Psoas muscle (tissue), 8 donors: Measurements from ENCODE around the gene FAM227A. TPM values are rescaled to one million over a fixed set of nuclear protein-coding genes. Genes with fewer than 3 reads are reported as not detected.
A peak's percentile ranks its signal among the peaks of the same experiment; 100 is the strongest.

Experiments
- ATAC-seq, 4 donors: fragments of 200-7000 bp; cut with Tn5 transposase; one replicate each; pipeline ENCODE4 v1.9.1; 2020; ENCODE audit warnings: moderate library complexity in 3 of 4, mild to moderate bottlenecking in 2 of 4
- DNase-seq, 2 donors: peaks; one replicate each; pipeline ENCODE4 v3.0.0-alpha.2; 2020
- H3K27ac ChIP-seq: fragments of 200-600 bp; one replicate; pipeline ENCODE4 v1.8.0; 2022
- H3K27me3 ChIP-seq, 3 donors: fragments of 200-600 bp in 1 of 3; one replicate each; pipeline versions ENCODE4 v1.6.1 to v1.8.0; 2013 to 2022; ENCODE audit warnings: low read length in 2 of 3, mild to moderate bottlenecking in 2 of 3, moderate library complexity in 1 of 3; ENCODE audit not compliant: insufficient read depth in 3 of 3
- H3K36me3 ChIP-seq, 2 donors: fragments of 200-600 bp in 1 of 2; one replicate each; pipeline versions ENCODE4 v1.6.1 to v1.8.0; 2013 to 2022; ENCODE audit warnings: low read depth in 1 of 2, mild to moderate bottlenecking in 1 of 2, moderate library complexity in 1 of 2; ENCODE audit not compliant: insufficient read depth in 1 of 2
- H3K4me1 ChIP-seq: fragments of 200-600 bp; one replicate; pipeline ENCODE4 v1.8.0; 2022
- H3K4me3 ChIP-seq: fragments of 200-600 bp; one replicate; pipeline ENCODE4 v1.8.0; 2022; ENCODE audit warnings: mild to moderate bottlenecking
- H3K9me3 ChIP-seq: fragments of 200-600 bp; one replicate; pipeline ENCODE4 v1.8.0; 2022
- CTCF ChIP-seq: fragments of 200-600 bp; IDR thresholded peaks from one replicate; pipeline ENCODE4 v1.8.0; 2022; ENCODE audit warnings: antibody characterized with exemption
- WGBS, 3 donors: extraction: QIAGEN DNeasy Blood & Tissue Kit; methylation state at CpG; one replicate each; pipeline versions ENCODE4 v1.1.6 to v1.1.7; 2013; 5-methylcytosine and 5-hydroxymethylcytosine counted together
- intact Hi-C, 2 donors: fragments of 100-400 bp; cut with DNase I; formaldehyde crosslinking; loops; one replicate each; pipeline versions ENCODE4 v1.11.0 to v1.14.2; 2022
- polyA plus RNA-seq, 3 donors: library from polyadenylated mRNA; stranded (reverse); fragments of 200-250 nt; gene quantifications; one replicate each; pipeline ENCODE4 v1.2.3, GENCODE V29; 2013
- total RNA-seq, 4 donors: library from RNA; stranded (reverse); fragmentation: NEBNext Ultra II Directional in 2 of 4; extraction: Animal tissue kit (Norgen Biotek cat#: 25700) in 2 of 4; gene quantifications; one replicate each; pipeline versions ENCODE4 v1.2.1 to v1.2.4, GENCODE V29; 2021 to 2023
- donor health status: healthy with polysubstance abuse.
- donor health status: DM: no; HTN: no; CAD: no; lungs with moderate emphysema.
- donor health status: Bipolar disorder and iron deficiency.
- donor health status: healthy.
- donor health status: DM: yes; HTN: yes; CAD: no.
- donor health status: DM: no; HTN: no; CAD: no.
- donor health status: DM: no; HTN: no; CAD: no.
- donor health status: DM: yes; HTN: yes; CAD: no.

Gene FAM227A
- total and polyA plus RNA-seq, 7 donors: 0.03 to 0.34 (median 0.18) TPM

- peaks cover 9% of the 10 kb centered on the region for H3K4me1 ChIP-seq
Observed at GRCh38 chr22:38570779-38571364, 85.3 kb downstream of the FAM227A start.

GRCh38 chr22:38569972-38570778 lies 86.0 kb downstream of the FAM227A start, which contains the start of gene DMC1:
DMC1 (minus strand) TSS chr22:38570183; CDS start chr22:38568256, 1,927 bp downstream.
- WGBS, 3 donors: 2 to 3% (median 3%) methylated on average over 57 to 63 of the region's 64 CpGs
- peak; percentile 96 to 98 (median 97) for ATAC-seq
- H3K27me3 ChIP-seq: no peaks in the 10 kb centered on the region
- no peak for TF ChIP-seq CTCF
- no peaks in the 10 kb centered on the region for H3K9me3 ChIP-seq
- H3K36me3 ChIP-seq: no peaks in the 10 kb centered on the region
- peak; percentile 94 to 96 for DNase-seq
- H3K4me1 ChIP-seq: peaks cover 9% of the 10 kb centered on the region
- intact Hi-C loops: loop anchor here (5.0 to 10.0 kb wide), 4 partner anchors 63 to 518 kb away; partner anchors contain the start of gene DDX17 (in 2 of the 2)
- H3K27ac ChIP-seq: peak within 1 kb of the TSS; percentile 61
- H3K4me3 ChIP-seq: peak within 1 kb of the TSS; percentile 78

More at GRCh38 chr22:38570779-38571364, 85.3 kb downstream of the FAM227A start:
- ATAC-seq (peak; percentile 23 to 70 (median 61)), DNase-seq (peak; percentile 22 to 76)
- 2 to 3% (median 2%) methylated on average over 14 of the region's 14 CpGs for WGBS, 3 donors
- Histone ChIP-seq H3K36me3 (no peaks in the 10 kb centered on the region), H3K9me3 (no peaks in the 10 kb centered on the region), H3K4me3 (peak overlapping the region; percentile 78), H3K27ac (peak overlapping the region; percentile 61), H3K27me3 (no peaks in the 10 kb centered on the region)
- no peak for TF ChIP-seq CTCF
- intact Hi-C loops: loop anchor here (5.0 to 10.0 kb wide), 4 partner anchors 64 to 519 kb away; partner anchors contain the start of gene DDX17 (in 1 of the 2)

GRCh38 chr22:38569181-38569971 lies 86.8 kb downstream of the FAM227A start:
- Histone ChIP-seq H3K27ac (no peak overlapping the region), H3K4me3 (peak overlapping the region; percentile 78), H3K9me3 (no peaks in the 10 kb centered on the region), H3K4me1 (peaks cover 9% of the 10 kb centered on the region), H3K27me3 (no peaks in the 10 kb centered on the region), H3K36me3 (no peaks in the 10 kb centered on the region)
- peak in 3 of 4 donors; percentile 1 to 12 (median 6) for ATAC-seq
- TF ChIP-seq CTCF: no peak
- intact Hi-C loops: loop anchor here in 1 of 2 donors (5.0 kb wide), 1 partner anchor 62 kb away; the partner anchor contains the start of gene DDX17
- peak in 1 of 2 donors; percentile 15 for DNase-seq
- 29 to 43% (median 36%) methylated on average over 32 of the region's 32 CpGs for WGBS, 3 donors

GRCh38 chr22:38567531-38568285 lies 88.5 kb downstream of the FAM227A start:
- no peak overlapping the region for H3K4me3 ChIP-seq
- ATAC-seq (no peak), DNase-seq (no peak)
- no peak for TF ChIP-seq CTCF
- H3K36me3 ChIP-seq: no peaks in the 10 kb centered on the region
- H3K27ac ChIP-seq: no peak overlapping the region
- H3K27me3 ChIP-seq: no peaks in the 10 kb centered on the region
- WGBS, 3 donors: 39 to 58% (median 51%) methylated on average over 7 of the region's 7 CpGs
- H3K9me3 ChIP-seq: no peaks in the 10 kb centered on the region
- peaks cover 9% of the 10 kb centered on the region for H3K4me1 ChIP-seq
- intact Hi-C loops: loop anchor here in 1 of 2 donors (5.0 kb wide), 1 partner anchor 60 kb away; the partner anchor contains the start of gene DDX17
